DOHH2 (cell line): Measurements from ENCODE around the gene FAM241A.

Source experiments
- H3F3A ChIP-seq: fragments of 200-600 bp; sonication (generic), shearing (Covaris generic); 2 replicates; pipeline ENCODE4 v1.6.0; 2016; ENCODE audit warnings: antibody characterized with exemption, mild to moderate bottlenecking; ENCODE audit not compliant: control insufficient read depth, insufficient read depth
- H3K27ac ChIP-seq: fragments of 200-600 bp; sonication (generic); 2 replicates; pipeline ENCODE4 v1.5.1; 2014; ENCODE audit warnings: low read depth, mild to moderate bottlenecking, low read length, moderate library complexity
- H3K27me3 ChIP-seq: fragments of 200-600 bp; sonication (generic); 2 replicates; pipeline ENCODE4 v1.6.1; 2014; ENCODE audit warnings: mild to moderate bottlenecking, low read length, mixed read lengths; ENCODE audit not compliant: control insufficient read depth
- H3K36me3 ChIP-seq: fragments of 200-600 bp; sonication (generic); 2 replicates; pipeline ENCODE4 v1.6.1; 2014; ENCODE audit warnings: mild to moderate bottlenecking, low read length, moderate library complexity, mixed read lengths; ENCODE audit not compliant: control insufficient read depth
- H3K4me1 ChIP-seq: fragments of 200-600 bp; sonication (generic); 2 replicates; pipeline ENCODE4 v1.6.1; 2014; ENCODE audit warnings: mild to moderate bottlenecking, low read length, mixed read lengths; ENCODE audit not compliant: control insufficient read depth
- H3K4me2 ChIP-seq: fragments of 200-600 bp; sonication (generic); 2 replicates; pipeline ENCODE4 v1.6.0; 2014; ENCODE audit warnings: mild to moderate bottlenecking, low read length, moderate library complexity
- H3K4me3 ChIP-seq: fragments of 200-600 bp; sonication (generic); 2 replicates; pipeline ENCODE4 v1.5.1; 2014; ENCODE audit warnings: mild to moderate bottlenecking, low read length, mixed read lengths
- H3K79me2 ChIP-seq: fragments of 200-600 bp; sonication (generic); 2 replicates; pipeline ENCODE4 v1.6.1; 2014; ENCODE audit warnings: mild to moderate bottlenecking, low read length, mixed read lengths; ENCODE audit not compliant: control insufficient read depth
- H3K9me2 ChIP-seq: fragments of 200-600 bp; sonication (generic); replicated peaks from 2 replicates; pipeline ENCODE4 v1.6.1; 2014; ENCODE audit warnings: mild to moderate bottlenecking, low read length, mixed read lengths; ENCODE audit not compliant: control insufficient read depth
- H3K9me3 ChIP-seq: fragments of 200-600 bp; sonication (generic); 2 replicates; pipeline ENCODE4 v1.6.1; 2014; ENCODE audit warnings: antibody characterized with exemption, low read length, mixed read lengths; ENCODE audit not compliant: control insufficient read depth, insufficient read depth
- H4K20me1 ChIP-seq: fragments of 200-600 bp; sonication (generic); 2 replicates; pipeline ENCODE4 v1.6.0; 2014; ENCODE audit warnings: low read depth, mild to moderate bottlenecking, antibody characterized with exemption, low read length, moderate library complexity; ENCODE audit not compliant: control insufficient read depth, insufficient read depth
- EZH2phosphoT487 ChIP-seq: fragments of 200-600 bp; sonication (generic); IDR thresholded peaks from 2 replicates; pipeline ENCODE4 v1.6.1; 2017; ENCODE audit warnings: borderline replicate concordance, mild to moderate bottlenecking, antibody characterized with exemption, low read length, moderate library complexity, mixed read lengths
- TF ChIP-seq, protein P1 (sequence below): fragments of 200-600 bp; sonication (generic); IDR thresholded peaks from one replicate; pipeline ENCODE4 v1.5.1; 2014; ENCODE audit warnings: antibody characterized with exemption, mild to moderate bottlenecking, low read depth, low read length; ENCODE audit not compliant: poor library complexity, severe bottlenecking

The FAM241A gene

DNA sequence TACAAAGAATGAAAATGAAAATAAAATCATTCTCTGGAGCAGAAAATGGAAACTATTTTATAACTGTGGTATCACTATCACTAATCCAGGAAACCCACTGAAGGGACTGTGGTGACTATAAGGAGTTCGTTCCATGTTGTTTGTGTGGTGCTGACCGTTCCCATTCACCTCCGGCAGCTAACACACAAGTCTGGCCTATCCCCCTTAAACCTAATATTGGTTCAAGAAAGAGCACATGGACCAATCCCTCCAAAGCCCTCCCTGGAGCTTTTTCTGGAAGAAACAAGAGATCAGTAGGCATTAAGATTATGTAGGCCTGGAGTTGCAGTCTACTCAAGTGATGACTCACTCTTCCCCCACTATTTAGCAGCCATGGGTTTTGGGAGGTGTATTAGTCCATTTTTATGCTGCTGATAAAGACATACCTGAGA is 25.9 kb upstream of the FAM241A start:
- Histone ChIP-seq H3K4me1 (peaks cover 23% of the 10 kb centered on the region), H3K27ac (no peak overlapping the region), H3K9me3 (no peaks in the 10 kb centered on the region), H3F3A (no peaks in the 10 kb centered on the region), H3K4me3 (no peak overlapping the region), H3K79me2 (no peaks in the 10 kb centered on the region), H3K9me2 (no peaks in the 10 kb centered on the region), H3K27me3 (no peaks in the 10 kb centered on the region), H4K20me1 (no peaks in the 10 kb centered on the region), H3K36me3 (no peaks in the 10 kb centered on the region), H3K4me2 (no peak overlapping the region)
- no peak for TF ChIP-seq EZH2phosphoT487
- TF ChIP-seq, protein P1, sequence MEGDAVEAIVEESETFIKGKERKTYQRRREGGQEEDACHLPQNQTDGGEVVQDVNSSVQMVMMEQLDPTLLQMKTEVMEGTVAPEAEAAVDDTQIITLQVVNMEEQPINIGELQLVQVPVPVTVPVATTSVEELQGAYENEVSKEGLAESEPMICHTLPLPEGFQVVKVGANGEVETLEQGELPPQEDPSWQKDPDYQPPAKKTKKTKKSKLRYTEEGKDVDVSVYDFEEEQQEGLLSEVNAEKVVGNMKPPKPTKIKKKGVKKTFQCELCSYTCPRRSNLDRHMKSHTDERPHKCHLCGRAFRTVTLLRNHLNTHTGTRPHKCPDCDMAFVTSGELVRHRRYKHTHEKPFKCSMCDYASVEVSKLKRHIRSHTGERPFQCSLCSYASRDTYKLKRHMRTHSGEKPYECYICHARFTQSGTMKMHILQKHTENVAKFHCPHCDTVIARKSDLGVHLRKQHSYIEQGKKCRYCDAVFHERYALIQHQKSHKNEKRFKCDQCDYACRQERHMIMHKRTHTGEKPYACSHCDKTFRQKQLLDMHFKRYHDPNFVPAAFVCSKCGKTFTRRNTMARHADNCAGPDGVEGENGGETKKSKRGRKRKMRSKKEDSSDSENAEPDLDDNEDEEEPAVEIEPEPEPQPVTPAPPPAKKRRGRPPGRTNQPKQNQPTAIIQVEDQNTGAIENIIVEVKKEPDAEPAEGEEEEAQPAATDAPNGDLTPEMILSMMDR: no peak

- H3K9me3 ChIP-seq: no peaks in the 10 kb centered on the region
- no peak overlapping the region for H3K27ac ChIP-seq
- H4K20me1 ChIP-seq: no peaks in the 10 kb centered on the region
- no peaks in the 10 kb centered on the region for H3K79me2 ChIP-seq
- H3K4me3 ChIP-seq: no peak overlapping the region
- H3K9me2 ChIP-seq: no peaks in the 10 kb centered on the region
- no peaks in the 10 kb centered on the region for H3F3A ChIP-seq
- H3K36me3 ChIP-seq: no peaks in the 10 kb centered on the region
- no peaks in the 10 kb centered on the region for H3K27me3 ChIP-seq
- H3K4me2 ChIP-seq: no peak overlapping the region
- H3K4me1 ChIP-seq: peaks cover 23% of the 10 kb centered on the region
- TF ChIP-seq EZH2phosphoT487: no peak
- TF ChIP-seq, protein P1: no peak
These were observed 25.2 kb upstream of the FAM241A start for GRCh38 chr4:112120021-112120420.

- peaks cover 47% of the 10 kb centered on the region for H3K4me1 ChIP-seq
- H3K9me3 ChIP-seq: no peaks in the 10 kb centered on the region
- no peaks in the 10 kb centered on the region for H3K36me3 ChIP-seq
- H4K20me1 ChIP-seq: no peaks in the 10 kb centered on the region
- no peak overlapping the region for H3K27ac ChIP-seq
- TF ChIP-seq, protein P1: no peak
- TF ChIP-seq EZH2phosphoT487: no peak
- no peak overlapping the region for H3K4me2 ChIP-seq
- no peaks in the 10 kb centered on the region for H3K79me2 ChIP-seq
- H3K4me3 ChIP-seq: no peak overlapping the region
- no peaks in the 10 kb centered on the region; the same call in 1 of the 2 replicates for H3F3A ChIP-seq
- H3K9me2 ChIP-seq: no peaks in the 10 kb centered on the region
- no peaks in the 10 kb centered on the region for H3K27me3 ChIP-seq
These were observed 19.8 kb upstream of the FAM241A start for GRCh38 chr4:112125416-112125815.
